Activated CD8-positive, alpha-beta memory T cell treated with anti-CD3 and anti-CD28 coated beads, Interleukin-2, amount 10 ng/mL, durations not matched to agents 7 days and 5 days (primary cell): ENCODE results near the gene NFIC. TPM values are rescaled to one million over a fixed set of nuclear protein-coding genes. Genes with fewer than 3 reads are reported as not detected.

Source experiments
- total RNA-seq, 2 experiments: library from RNA; stranded (reverse); gene quantifications; one replicate each; pipeline ENCODE4 v1.2.3, GENCODE V29; 2021

Gene NFIC
- total RNA-seq, 2 experiments from 2014 or later: 14.0 to 15.1 TPM

Other genes starting within 250 kb of the NFIC start
- 10 to 100 TPM; 23.7 to 39.8 TPM for gene GNA15, start 230.6 kb upstream of the NFIC start, total RNA-seq
- gene S1PR4, start 187.8 kb upstream of the NFIC start, total RNA-seq: 100 to 1,000 TPM; 122 to 155 TPM
- 10 to 100 TPM; 67.3 to 71.6 TPM for gene NCLN, start 180.7 kb upstream of the NFIC start, total RNA-seq
- gene CELF5, start 141.9 kb upstream of the NFIC start, total RNA-seq: not detected
- 1 to 10 TPM; 1.1 to 2.3 TPM for gene SMIM24, start 113.9 kb downstream of the NFIC start, total RNA-seq
- not detected for gene SMIM44, start 116.9 kb downstream of the NFIC start, total RNA-seq
- 10 to 100 TPM; 13.3 to 17.0 TPM for gene DOHH, start 134.1 kb downstream of the NFIC start, total RNA-seq
- 10 to 100 TPM; 61.4 to 79.1 TPM for gene FZR1, start 139.7 kb downstream of the NFIC start, total RNA-seq
- gene TEKTIP1, start 172.6 kb downstream of the NFIC start, total RNA-seq: 1 to 10 TPM; 5.7 to 7.2 TPM
- gene MFSD12, start 191.0 kb downstream of the NFIC start, total RNA-seq: 10 to 100 TPM; 54.8 to 71.4 TPM
- gene HMG20B, start 206.4 kb downstream of the NFIC start, total RNA-seq: 10 to 100 TPM; 50.7 to 51.7 TPM
- gene GIPC3, start 218.9 kb downstream of the NFIC start, total RNA-seq: under 1 TPM; 0.15 to 0.23 TPM
- gene TBXA2R, start 240.3 kb downstream of the NFIC start, total RNA-seq: under 1 TPM; 0.26 to 0.54 TPM